Measurements from ENCODE around the gene EPHA3. TPM values are rescaled to one million over a fixed set of nuclear protein-coding genes. Genes with fewer than 3 reads are reported as not detected.

Gene EPHA3
- total RNA-seq, 2 donors from 2014 or later = 1.3 to 6.0 TPM

- ATAC-seq (no peak), DNase-seq (no peak)
- TF ChIP-seq POLR2A (IDR thresholded peaks at IDR 0.05) (no peak), CTCF (IDR thresholded peaks at IDR 0.05) (no peak)
- H3K36me3 ChIP-seq (replicated peaks in 1 of 2; ENCODE audit: insufficient read depth in 1 of 2, low read depth in 2 of 2) = no peaks in the 10 kb centered on the region
- no peak overlapping the region for H3K4me3 ChIP-seq
- no peaks in the 10 kb centered on the region for H3K4me1 ChIP-seq
- no peaks in the 10 kb centered on the region for H3K9me3 ChIP-seq
- no peaks in the 10 kb centered on the region for H3K27me3 ChIP-seq
- 71 to 84% methylated on average over 4 of the region's 4 CpGs for WGBS, 2 donors
- intact Hi-C loops (cut with DNase I) = no loop called here
- no peak overlapping the region for H3K27ac ChIP-seq
Measured at GRCh38 chr3:89494734-89495133, 387.3 kb downstream of the EPHA3 start.

- no peak overlapping the region for H3K27ac ChIP-seq
- H3K4me3 ChIP-seq = no peak overlapping the region
- no peak for TF ChIP-seq CTCF (IDR thresholded peaks at IDR 0.05)
- no peak for TF ChIP-seq POLR2A (IDR thresholded peaks at IDR 0.05)
- no peaks in the 10 kb centered on the region for H3K4me1 ChIP-seq
- ATAC-seq (no peak), DNase-seq (no peak)
- WGBS, 2 donors = 12 to 16% methylated on average over 2 of the region's 2 CpGs
- no peaks in the 10 kb centered on the region for H3K36me3 ChIP-seq (replicated peaks in 1 of 2; ENCODE audit: insufficient read depth in 1 of 2, low read depth in 2 of 2)
- no peaks in the 10 kb centered on the region for H3K9me3 ChIP-seq
- intact Hi-C loops (cut with DNase I) = no loop called here
- H3K27me3 ChIP-seq = no peaks in the 10 kb centered on the region
Measured at GRCh38 chr3:89503891-89504391, 396.5 kb downstream of the EPHA3 start.

GRCh38 chr3:89504432-89504831 lies 397.0 kb downstream of the EPHA3 start:
- TF ChIP-seq POLR2A (IDR thresholded peaks at IDR 0.05) = no peak
- no peak for TF ChIP-seq CTCF (IDR thresholded peaks at IDR 0.05)
- ATAC-seq (no peak), DNase-seq (no peak)
- no peaks in the 10 kb centered on the region for H3K27me3 ChIP-seq
- 39 to 48% methylated on average over 4 of the region's 4 CpGs for WGBS, 2 donors
- H3K27ac ChIP-seq = no peak overlapping the region
- H3K4me3 ChIP-seq = no peak overlapping the region
- intact Hi-C loops (cut with DNase I) = no loop called here
- no peaks in the 10 kb centered on the region for H3K36me3 ChIP-seq (replicated peaks in 1 of 2; ENCODE audit: insufficient read depth in 1 of 2, low read depth in 2 of 2)
- H3K9me3 ChIP-seq = no peaks in the 10 kb centered on the region
- no peaks in the 10 kb centered on the region for H3K4me1 ChIP-seq

- intact Hi-C loops (cut with DNase I) = no loop called here
- no peak for DNase-seq
- no peak overlapping the region for H3K27ac ChIP-seq
Measured at GRCh38 chr3:89506462-89507103, 399.2 kb downstream of the EPHA3 start.

More at GRCh38 chr3:89506462-89507103, 399.2 kb downstream of the EPHA3 start:
- H3K4me3 ChIP-seq = no peak overlapping the region
- 64 to 78% methylated on average over 3 of the region's 3 CpGs for WGBS, 2 donors
- no peaks in the 10 kb centered on the region for H3K36me3 ChIP-seq (replicated peaks in 1 of 2; ENCODE audit: insufficient read depth in 1 of 2, low read depth in 2 of 2)
- ATAC-seq = no peak
- H3K9me3 ChIP-seq = no peaks in the 10 kb centered on the region
- no peaks in the 10 kb centered on the region for H3K27me3 ChIP-seq
- H3K4me1 ChIP-seq = no peaks in the 10 kb centered on the region
- TF ChIP-seq POLR2A (IDR thresholded peaks at IDR 0.05) (no peak), CTCF (IDR thresholded peaks at IDR 0.05) (no peak)

Measured in body of pancreas (tissue), 4 donors.